Activated CD4-positive, CD25-positive, alpha-beta regulatory T cell treated with anti-CD3 and anti-CD28 coated beads, Interleukin-2, amount 50 U/mL, for 24 hours (primary cell): ENCODE data around the gene TRAF7.

ENCODE experiments used
- ATAC-seq, 2 donors: fragments of 150-1000 bp; cut with Tn5 transposase; one replicate each; pipeline ENCODE4 v1.10.0; 2021; ENCODE audit warnings: mild to moderate bottlenecking in 1 of 2, moderate library complexity in 1 of 2

TRAF7 gene

GRCh38 chr16:2184346-2184745 is 28.8 kb downstream of the TRAF7 start:
- no peak for ATAC-seq

- ATAC-seq = no peak
Measured at GRCh38 chr16:2184962-2185361, 29.4 kb downstream of the TRAF7 start.

GRCh38 chr16:2186064-2186463 is 30.5 kb downstream of the TRAF7 start:
- ATAC-seq = no peak

- ATAC-seq = no peak
Measured at GRCh38 chr16:2186505-2186904, 30.9 kb downstream of the TRAF7 start.

- no peak for ATAC-seq
Measured at GRCh38 chr16:2187212-2187611, 31.6 kb downstream of the TRAF7 start.

- ATAC-seq = no peak
Measured at GRCh38 chr16:2188395-2188794, 32.8 kb downstream of the TRAF7 start.

- no peak for ATAC-seq
Measured at GRCh38 chr16:2189252-2189893, 33.8 kb downstream of the TRAF7 start.

GRCh38 chr16:2190002-2190658 is 34.5 kb downstream of the TRAF7 start:
- no peak for ATAC-seq

GRCh38 chr16:2190659-2191445 is 35.3 kb downstream of the TRAF7 start:
- no peak for ATAC-seq

GRCh38 chr16:2191446-2191706 is 35.8 kb downstream of the TRAF7 start:
- no peak for ATAC-seq

GRCh38 chr16:2194166-2194834 is 38.7 kb downstream of the TRAF7 start:
- ATAC-seq = no peak

- ATAC-seq = peak; percentile 69 to 80
Measured at GRCh38 chr16:2194852-2195321, 39.3 kb downstream of the TRAF7 start.

GRCh38 chr16:2195322-2196161 is 40.0 kb downstream of the TRAF7 start:
- no peak for ATAC-seq

- ATAC-seq = peak; percentile 23 to 31
Measured at GRCh38 chr16:2196162-2196980, 40.8 kb downstream of the TRAF7 start, which contains the start of gene CASKIN1. Gene CASKIN1 (minus strand): TSS chr16:2196605. CDS start chr16:2196432, 173 bp downstream.

- ATAC-seq = no peak
Measured at GRCh38 chr16:2196981-2197511, 41.5 kb downstream of the TRAF7 start.

- no peak for ATAC-seq
Measured at GRCh38 chr16:2197765-2198164, 42.2 kb downstream of the TRAF7 start.

GRCh38 chr16:2198283-2198682 is 42.7 kb downstream of the TRAF7 start:
- no peak for ATAC-seq

- no peak for ATAC-seq
Measured at GRCh38 chr16:2199095-2199494, 43.5 kb downstream of the TRAF7 start.

GRCh38 chr16:2199621-2200139 is 44.1 kb downstream of the TRAF7 start:
- no peak for ATAC-seq

GRCh38 chr16:2200313-2200712 is 44.7 kb downstream of the TRAF7 start:
- no peak for ATAC-seq
